NCI-H1417 (cell line): ENCODE data around the gene PMVK.

Experiments used
- DNase-seq, 3 experiments: peaks; one replicate each; lab custom pipeline; 2025; lab: John Stamatoyannopoulos, UW

PMVK gene

DNA sequence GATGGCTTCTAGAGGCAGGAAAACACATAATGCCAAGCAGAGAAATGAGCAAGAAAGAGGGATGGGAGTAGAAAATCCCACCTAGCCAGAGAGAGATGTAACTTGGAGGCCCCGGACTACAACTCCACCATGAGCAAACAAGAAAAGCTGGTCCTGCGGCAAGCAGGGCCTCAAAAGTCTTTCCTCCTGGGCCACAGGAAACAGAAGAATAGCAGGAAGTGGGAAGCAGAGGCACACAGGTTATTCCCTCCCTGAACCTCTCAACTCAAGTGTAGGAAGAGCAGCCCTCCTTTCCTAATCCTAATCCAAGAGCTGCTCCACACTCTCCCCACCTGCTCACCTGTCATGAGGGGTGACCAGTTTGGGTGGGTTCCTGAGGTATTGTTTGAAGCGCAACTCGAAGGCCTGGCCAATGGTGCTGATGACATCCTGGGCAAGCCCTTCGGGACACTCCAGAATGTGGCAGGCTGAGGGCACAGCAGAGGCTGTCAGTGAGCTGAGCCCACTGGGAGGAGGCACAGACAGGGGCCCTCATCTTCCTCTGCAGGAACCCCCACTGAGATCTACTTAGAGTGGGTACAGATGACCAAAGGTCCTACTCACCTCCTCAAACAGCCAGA, 30.9 kb upstream of the PMVK start:
- no peak for DNase-seq

DNA sequence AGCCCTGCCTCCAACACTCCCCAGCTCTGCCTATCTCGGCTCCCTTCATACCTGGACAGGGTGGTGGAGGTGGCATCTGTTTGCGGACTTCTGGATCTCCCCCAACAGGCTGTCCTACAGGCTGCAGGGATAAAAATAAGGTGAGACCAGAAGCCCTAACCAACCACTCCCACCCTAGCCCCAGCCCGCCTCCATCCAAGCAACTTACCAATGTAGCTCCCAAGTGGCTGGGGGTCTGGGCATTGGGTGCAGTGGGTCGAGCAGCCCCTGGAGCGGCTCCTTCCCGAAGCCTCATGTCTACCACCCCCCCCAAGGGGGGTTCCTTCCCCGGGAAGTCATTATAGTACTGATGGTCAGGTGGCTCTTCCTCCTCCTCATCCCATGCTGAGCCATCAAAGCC, 29.6 kb upstream of the PMVK start:
- no peak for DNase-seq

DNA sequence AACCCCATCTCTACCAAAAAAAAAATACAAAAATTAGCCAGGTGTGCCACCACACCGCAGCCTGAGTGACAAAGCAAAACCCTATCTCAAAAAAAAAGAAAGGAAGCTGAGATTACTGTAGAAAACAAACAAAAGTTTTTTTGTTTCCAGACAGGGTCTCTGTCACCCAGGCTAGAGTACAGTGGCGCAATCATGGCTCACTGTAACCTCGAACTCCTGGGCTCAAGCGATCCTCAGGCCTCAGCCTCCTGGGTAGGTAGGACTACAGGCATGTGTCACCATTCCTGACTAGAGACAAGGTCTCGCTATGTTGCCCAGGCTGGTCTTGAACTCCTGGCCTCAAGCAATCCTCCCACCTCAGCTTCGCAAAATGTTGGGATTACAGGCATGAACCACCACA, 27.8 kb upstream of the PMVK start:
- DNase-seq: no peak

DNA sequence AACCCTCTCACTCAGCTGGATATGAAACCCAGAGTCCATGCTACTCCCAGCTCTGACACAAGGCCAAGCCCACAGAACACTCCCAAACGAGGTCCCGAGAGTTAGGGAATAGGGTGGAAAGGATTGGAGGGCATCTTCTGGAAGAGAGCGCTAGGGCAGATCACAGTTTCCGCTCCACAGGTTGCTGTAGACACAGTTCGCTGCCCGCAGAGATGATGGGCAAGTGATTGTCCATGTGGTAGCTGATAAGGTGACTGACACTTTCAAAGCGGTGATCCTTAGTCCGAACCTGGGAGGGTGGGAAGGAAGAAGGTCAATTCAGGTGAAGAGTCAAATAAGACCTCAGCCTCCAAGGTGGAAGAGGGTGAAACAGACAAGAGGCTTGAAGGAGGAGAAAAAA, 27.1 kb upstream of the PMVK start:
- no peak for DNase-seq

DNA sequence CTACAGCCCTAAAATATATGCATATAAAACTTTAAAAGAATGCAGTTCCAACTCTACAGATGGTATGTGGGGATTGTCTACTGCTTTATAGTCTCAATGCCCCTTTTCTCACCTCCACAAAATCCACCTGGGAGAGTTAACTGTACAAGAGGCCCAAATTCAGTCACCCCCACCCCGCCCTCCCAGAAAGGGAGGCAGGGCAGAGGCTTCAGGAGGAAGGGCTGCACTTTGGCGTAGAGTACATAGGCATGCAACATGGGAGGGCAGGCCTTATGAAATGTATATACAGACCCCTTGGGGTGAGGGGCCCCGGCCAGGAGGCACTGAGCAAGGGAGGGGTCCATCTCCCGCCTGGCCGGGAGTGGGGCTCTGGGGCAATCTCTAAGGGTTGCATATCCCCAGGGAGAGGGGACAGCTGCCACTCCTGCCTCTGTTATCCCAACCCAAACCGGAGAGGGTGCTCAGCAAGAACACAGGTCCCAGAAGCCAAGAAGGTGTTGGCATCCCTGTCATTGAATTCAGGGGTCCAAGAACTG, 26.3 kb upstream of the PMVK start:
- DNase-seq: no peak

DNA sequence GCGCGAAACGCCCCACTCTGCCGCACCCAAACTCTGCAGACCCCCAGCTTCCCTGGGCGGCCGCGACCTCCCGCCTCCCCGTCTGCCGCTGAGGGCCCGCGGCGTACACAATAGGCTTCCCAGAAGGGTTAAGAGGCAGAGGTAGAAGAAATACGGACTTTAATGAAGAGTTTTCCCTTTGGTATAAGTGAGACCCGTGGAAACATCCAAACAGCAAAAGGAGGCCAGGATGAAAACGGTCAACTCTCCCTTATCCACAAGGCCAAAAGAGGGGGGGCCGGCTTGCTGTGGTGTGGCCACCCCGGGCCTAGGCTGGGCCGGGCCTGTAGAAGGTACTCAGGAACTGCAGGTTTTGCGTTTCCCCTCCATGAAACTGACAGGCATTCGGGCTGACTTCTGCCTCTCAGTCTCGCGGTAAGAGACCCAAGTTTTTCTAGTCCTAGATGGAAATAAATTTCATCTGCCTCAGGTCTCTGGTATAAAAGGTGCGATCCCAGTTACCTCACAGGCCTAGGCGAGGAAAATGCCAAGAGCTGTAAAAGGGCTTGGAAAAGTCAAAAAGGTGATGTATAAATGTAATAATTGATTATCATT, 25.7 kb upstream of the PMVK start:
- DNase-seq: peak in 2 of 3 experiments; percentile 74 to 76

DNA sequence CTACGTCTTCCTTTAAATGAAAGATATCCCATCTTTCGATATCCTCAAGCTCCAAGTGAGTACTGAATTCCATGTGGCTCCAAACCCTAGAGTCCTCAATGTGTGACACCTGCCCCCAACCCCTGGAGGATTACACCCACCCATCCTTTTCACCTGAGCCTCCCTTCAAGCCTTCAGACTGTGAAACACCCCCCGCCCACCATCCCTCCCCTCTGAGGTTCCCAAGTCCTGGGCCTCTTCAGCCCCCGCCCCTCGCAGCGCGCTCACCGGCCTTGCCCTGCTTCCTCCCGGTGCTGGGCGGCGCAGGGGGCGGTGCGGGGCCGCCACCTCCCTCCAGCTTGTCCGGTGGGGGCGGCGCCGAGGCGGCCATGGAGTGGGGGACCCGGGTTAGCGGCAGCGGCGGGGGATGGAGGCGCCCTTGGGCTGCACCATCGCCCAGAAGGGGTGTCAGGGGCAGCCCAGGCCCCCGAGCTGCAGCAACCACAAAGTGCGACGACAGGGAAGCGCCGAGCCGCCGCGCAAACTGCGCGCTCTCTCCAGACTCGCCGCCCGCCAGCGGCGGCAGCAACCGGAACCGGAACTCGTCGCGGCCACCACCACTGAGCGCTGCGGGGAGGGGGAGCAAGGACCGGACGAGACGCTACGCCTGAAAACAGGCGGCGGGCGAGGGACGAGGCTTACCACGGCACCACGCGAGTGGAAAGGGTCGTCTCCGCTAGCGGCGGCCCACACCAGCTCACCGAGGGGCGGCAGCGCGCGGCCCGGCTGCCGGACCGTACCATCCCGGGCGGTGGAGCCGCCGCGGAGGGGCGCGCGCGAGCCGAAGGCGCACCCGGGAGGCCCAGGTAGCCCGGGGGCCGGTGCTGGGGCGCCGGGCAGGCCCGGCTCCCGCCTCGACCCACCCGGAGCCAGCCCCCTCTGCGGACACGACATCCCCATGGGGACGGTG, 25.0 kb upstream of the PMVK start, which contains the start of gene PYGO2:
Gene PYGO2, minus strand, starts transcription at position 576 of the 949 bp plus-strand sequence. Its CDS starts 206 bp downstream, at position 370.
- peak; percentile 86 to 91 (median 90) for DNase-seq

DNA sequence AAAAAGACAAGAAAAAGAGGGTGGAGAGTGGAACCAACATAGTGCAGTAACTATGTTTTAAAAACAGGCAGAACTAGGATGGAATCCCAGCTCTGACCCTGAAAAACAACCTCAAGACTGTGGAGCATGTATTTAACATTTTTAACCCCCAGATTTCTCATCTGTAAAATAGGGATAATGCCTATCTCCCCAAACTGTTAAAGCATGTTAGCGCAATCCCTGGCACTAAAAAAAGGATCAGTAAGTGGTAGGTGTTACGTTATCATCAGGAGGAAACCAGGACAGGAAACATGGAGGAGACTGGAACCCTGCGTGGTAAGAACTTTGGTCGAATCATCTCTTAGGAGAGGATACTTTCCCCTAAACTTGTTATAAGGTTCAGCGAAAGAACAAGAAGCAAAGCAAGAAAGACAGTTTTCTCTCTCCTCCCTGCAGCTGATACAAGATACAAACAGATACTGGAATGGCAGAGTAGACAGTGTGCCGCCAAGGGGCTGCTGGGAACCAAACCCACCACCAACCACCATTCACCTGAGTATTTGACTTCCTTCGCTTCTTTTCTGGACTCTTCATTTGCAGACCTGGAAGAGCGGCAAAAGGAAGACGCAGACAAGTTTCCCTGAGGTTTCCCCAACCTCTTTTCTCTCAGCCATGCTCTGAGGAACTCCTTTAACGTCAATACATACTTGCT, 24.1 kb upstream of the PMVK start:
- DNase-seq: no peak

DNA sequence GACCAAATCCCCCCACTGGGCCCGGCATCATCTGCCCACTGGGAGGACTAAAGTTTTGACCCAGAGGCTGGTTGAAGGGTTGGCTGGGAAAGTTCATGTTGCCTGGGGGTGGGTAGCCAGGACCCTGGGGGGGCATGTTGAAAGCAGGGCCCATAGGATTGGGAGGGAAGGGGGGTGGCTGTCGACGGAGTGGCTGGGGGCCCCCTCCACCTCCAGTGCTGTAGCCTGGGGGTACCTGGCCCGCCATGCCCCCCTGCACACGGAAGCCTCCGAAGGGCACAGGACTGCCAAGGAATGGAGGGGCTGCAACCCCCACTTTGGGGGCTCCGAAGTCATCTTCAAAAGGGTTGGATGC, 22.9 kb upstream of the PMVK start:
- no peak for DNase-seq

DNA sequence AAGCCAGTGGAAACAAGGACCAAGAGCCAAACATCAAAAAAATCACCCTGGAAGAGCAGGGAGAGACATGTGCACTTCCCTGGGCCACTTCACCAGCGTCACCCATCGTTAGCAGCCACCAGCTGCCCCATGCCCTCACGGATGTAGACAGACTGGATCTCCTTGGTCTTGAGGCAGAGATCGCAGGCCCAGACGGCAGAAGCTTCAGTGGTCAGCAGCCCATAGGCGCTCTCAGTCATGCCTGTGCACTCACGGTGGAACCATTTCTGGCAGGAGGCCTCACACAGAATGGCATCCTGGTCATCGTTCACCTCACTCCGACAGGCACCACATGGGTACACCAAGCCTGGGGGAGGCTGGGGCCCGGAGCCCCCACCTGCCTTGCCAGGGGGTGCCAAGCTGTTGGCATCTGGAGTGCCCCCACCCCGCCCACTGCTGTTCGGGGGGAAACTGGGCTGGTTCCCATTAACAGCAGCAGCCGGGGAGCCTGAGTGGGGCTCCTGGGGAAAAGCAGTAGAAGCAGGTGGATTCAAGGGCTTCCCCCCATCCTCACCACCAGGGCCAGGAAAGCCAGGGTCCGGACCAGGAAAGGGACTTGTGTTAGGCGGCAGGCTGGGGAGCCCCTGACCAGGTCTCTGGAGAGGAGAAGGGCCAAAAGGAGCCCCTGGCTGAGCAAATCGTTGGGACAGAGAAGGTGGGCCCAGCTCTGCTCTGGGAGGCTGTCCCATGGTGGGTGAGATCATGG, 22.3 kb upstream of the PMVK start:
- no peak for DNase-seq

DNA sequence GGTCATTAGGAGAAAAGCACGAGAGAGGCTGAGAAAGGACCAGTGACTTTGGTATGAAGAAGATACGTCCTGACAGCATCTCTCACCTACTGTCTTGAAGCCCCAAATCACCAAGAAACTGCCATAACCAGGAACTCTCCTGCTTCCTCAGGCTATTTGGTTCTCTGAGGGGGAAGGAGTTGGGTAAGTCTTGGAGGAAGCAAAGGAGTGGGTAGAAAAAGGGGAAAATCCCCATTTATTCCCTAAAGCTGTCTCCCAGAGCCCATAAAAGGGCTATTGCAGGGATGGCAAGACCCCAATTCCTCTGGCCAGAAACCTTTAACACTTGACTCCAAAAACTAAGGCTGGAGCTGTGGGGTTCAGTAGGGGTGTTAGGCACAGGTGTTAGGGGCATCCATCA, 21.5 kb upstream of the PMVK start:
- DNase-seq: no peak

DNA sequence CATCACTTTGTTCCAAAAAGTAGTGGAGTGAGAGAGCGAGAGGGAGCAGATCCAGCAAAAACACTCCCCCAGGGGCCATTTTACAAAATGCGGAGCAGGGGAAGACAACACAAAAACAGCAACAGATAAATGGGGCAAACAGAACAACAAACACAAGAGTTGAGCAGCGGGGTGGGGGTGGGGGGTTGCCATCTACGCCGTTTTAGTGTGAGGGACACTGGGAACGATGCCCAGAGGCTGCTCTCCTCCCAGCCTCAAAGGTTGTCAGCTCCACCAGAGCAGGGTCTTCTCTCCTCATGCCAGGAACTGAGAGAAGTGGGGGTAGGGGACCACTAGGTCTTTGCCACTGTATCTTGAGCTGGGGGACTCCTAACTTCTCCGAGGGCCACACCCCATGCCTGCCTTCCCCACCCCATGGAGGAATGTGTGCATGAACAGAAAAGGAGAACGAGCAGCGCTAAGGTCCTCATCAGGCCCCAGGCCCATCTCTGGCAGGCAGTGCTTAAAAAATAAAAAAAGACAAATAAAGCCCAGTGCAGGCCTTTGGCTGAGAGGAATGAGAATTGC, 20.7 kb upstream of the PMVK start:
- DNase-seq: no peak

DNA sequence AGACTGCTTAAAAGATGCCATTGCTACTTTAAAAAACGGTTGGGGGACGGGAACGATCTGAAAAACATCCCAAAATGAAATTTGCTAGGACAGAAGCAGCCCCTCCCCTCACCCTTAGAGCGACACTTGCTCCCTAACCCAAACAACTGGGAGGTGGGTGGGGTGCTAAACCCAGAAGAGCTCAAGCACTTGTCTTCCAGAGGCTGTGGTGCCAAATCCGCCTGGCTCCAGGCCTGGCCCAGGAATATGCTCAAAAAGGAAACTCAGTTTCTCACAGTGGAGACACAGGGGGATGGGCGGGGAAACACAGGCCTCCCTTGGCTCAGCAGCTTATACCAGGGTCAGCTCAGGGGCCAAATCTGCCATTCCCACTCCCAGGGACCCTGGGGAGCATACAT, 20.0 kb upstream of the PMVK start:
- peak in 1 of 3 experiments; percentile 44 for DNase-seq

DNA sequence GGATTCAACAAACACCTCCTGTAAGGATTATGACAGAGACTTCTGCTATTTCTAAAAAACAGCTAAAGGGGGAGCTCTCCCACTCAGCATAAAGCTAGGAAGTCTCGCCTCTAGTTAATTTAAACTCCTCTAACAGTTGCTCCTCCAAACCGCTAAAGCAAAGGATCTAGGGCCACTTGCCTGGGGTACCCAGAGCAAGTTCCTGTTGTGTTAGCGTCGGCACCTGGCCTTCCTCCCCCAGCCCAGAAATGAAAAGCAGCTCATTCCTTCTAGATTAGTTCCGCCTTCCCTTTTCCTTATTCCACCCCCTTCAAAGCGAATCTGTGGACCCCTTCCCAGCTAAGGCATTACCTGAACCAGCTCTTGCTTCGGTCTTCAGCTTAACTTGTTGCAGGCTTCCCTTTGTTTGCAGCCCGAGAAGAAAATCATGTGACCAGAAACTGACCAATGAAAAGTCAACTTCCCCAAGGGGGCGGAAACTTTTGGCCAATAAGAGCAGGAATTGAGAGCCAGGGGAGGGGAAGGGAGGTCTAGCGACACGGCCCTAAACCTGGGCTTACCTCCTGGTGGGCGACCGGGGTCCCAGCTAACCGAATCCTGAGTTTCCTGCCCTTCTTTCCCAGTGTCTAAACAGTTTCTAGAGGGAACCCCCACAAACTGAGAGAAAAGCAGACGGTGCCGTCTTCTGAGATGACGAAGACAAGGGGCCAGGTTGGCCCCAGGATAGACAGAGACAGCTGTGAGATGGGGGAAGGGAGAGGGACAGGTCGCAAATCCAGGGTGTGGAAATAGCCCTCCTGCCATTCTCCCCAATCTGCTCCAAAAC, 19.4 kb upstream of the PMVK start, which contains the start of gene PBXIP1:
Gene PBXIP1, minus strand, starts transcription at position 382 of the 826 bp plus-strand sequence. CDS start 2,378 bp downstream, outside the sequence.
- DNase-seq: peak; percentile 90 to 99 (median 97)

DNA sequence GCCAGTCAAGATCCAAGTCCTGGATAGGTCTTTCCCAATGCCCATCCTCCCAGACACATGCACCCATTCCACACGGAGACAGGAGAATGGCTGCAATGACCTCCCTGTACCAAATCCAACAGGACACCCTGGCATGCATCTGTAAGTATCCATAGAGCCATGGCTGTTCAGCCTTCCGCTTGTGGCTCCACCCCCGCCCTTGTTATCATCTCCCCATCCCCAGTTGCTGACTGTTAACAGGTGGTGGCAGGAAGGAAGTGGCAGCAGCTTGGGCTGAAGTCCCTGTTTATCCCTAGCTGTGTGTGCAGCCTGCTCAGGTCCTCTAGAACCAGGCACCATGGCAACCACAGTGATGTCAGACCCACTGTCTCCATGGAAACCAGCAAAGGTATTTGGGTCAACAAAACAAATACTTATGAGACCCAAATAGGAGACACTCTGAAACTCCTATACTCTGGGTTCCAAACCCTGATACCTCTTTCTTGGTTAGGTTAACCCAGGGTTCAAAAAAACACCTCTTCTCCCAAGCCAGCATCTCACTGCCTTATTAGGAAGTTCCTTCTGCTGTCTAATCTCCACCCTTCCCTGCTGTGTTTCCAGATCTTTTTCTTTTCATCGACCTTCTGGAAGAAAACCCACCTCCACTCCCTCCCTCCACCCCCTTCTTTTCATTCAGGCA, 18.7 kb upstream of the PMVK start:
- DNase-seq: peak; percentile 37 to 91 (median 75)

DNA sequence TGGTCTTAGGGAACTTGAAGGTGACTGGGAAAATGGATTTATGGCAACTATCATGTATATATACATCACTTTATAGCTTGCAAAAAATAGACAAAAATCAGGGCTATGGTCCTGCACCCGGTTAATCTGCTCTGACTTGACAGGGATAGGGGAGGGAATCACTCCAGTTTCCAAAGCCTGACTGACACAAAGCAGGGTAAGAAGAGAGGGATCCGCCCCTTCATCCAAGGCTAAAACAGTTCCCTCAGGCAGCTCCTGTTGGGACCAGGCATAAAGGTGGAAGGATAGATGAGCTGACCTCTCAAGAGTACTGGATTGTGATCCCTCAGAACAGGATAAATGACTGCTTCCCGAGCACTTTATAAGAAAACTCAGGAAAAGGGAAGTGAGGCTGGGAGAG, 18.0 kb upstream of the PMVK start:
- peak in 1 of 3 experiments; percentile 37 for DNase-seq

DNA sequence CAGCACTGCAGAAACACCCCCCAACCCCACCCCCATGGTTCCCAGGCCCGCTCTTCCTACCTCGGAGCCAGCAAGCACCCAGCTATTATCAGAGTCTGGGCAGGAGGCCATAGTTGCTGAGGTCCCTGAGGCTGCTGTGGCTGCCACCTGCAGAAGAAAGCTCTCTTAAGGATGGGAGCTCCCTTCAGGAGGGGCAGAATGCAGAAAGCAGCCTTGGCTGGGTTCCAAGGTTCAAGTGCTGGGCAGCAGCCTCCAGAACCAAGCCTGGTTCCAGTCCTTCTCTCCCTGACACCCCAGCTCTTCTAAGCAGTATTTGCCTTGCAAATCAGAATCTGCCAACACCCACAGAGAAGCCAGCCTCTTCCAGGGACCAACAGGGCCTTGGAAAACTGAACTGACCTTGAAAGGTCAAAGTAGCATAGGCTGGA, 17.1 kb upstream of the PMVK start:
- peak in 1 of 3 experiments; percentile 8 for DNase-seq

DNA sequence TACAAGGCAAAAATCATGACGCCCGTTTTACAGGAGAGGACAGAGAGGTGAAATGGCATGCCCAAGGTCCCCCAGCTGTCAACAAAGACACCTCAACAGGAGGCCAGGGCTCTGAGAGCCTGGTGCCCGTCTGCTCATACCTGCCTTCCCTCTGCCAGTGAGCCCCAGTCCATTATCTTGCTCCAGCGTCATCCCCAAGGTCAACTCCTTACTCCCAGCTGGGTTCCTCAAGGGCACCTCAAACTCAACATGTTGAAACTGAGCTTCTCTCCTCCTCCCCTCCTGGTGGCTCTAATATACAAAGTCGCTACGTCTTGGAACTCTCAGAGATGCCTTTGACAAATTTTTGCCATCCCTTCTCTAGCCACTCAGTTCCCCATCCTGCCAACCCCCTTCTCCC, 16.1 kb upstream of the PMVK start:
- DNase-seq: no peak
